Spleen (tissue), 11 donors: ENCODE data around the gene PACRG. TPM values are rescaled to one million over a fixed set of nuclear protein-coding genes. Genes with fewer than 3 reads are reported as not detected.

Source experiments
- DNase-seq: peaks from one replicate; pipeline ENCODE4 v3.0.0-alpha.2; 2020
- H3K27ac ChIP-seq, 8 donors: fragments of 200-600 bp; sonication (generic) in 7 of 8; 1 replicate in 4 of 8; 2 replicates in 4 of 8; pipeline versions ENCODE4 v1.5.0 to v1.8.0; 2016 to 2021; ENCODE audit warnings: inconsistent platforms in 4 of 8, mild to moderate bottlenecking in 4 of 8, moderate library complexity in 1 of 8
- H3K27me3 ChIP-seq, 7 donors: fragments of 200-600 bp; sonication (generic) in 6 of 7; replicated peaks in 1 of 7; 1 replicate in 4 of 7; 2 replicates in 3 of 7; pipeline versions ENCODE4 v1.5.0 to v1.8.0; 2016 to 2021; ENCODE audit warnings: inconsistent platforms in 3 of 7, mild to moderate bottlenecking in 1 of 7
- H3K36me3 ChIP-seq, 6 donors: fragments of 200-600 bp; sonication (generic) in 5 of 6; 1 replicate in 4 of 6; 2 replicates in 2 of 6; pipeline versions ENCODE4 v1.5.0 to v1.8.0; 2016 to 2021; ENCODE audit warnings: inconsistent platforms in 2 of 6
- H3K4me1 ChIP-seq, 6 donors: fragments of 200-600 bp; sonication (generic) in 5 of 6; 1 replicate in 3 of 6; 2 replicates in 3 of 6; pipeline versions ENCODE4 v1.5.0 to v1.8.0; 2016 to 2021; ENCODE audit warnings: inconsistent platforms in 3 of 6
- H3K4me3 ChIP-seq, 8 donors: fragments of 200-600 bp; sonication (generic) in 7 of 8; 1 replicate in 4 of 8; 2 replicates in 4 of 8; pipeline versions ENCODE4 v1.5.0 to v1.8.0; 2016 to 2021; ENCODE audit warnings: inconsistent platforms in 4 of 8, mild to moderate bottlenecking in 4 of 8, moderate library complexity in 2 of 8
- H3K9me3 ChIP-seq, 8 donors: fragments of 200-600 bp; sonication (generic) in 7 of 8; 1 replicate in 4 of 8; 2 replicates in 4 of 8; pipeline versions ENCODE4 v1.5.0 to v1.8.0; 2016 to 2021; ENCODE audit warnings: inconsistent platforms in 4 of 8
- CTCF ChIP-seq, 11 experiments: fragments of 200-600 bp in 7 of 11; fragments of 450-650 bp in 4 of 11; sonication (generic) in 4 of 11; IDR thresholded peaks in 8 of 11; conservative IDR thresholded peaks in 3 of 11; 1 replicate in 7 of 11; 2 replicates in 4 of 11; pipeline versions ENCODE4 v1.4.0 to v1.8.0; 2016 to 2021; ENCODE audit warnings: antibody characterized with exemption in 11 of 11, inconsistent platforms in 4 of 11, mild to moderate bottlenecking in 1 of 11
- POLR2A ChIP-seq, 3 donors: fragments of 450-650 bp; IDR thresholded peaks; one replicate each; pipeline ENCODE4 v1.5.1; 2017; ENCODE audit warnings: antibody characterized with exemption in 3 of 3, mild to moderate bottlenecking in 1 of 3
- POLR2AphosphoS5 ChIP-seq, 3 donors: sonication (generic); formaldehyde crosslinking; IDR thresholded peaks; one replicate each; pipeline ENCODE4 v1.5.1; 2017; ENCODE audit warnings: antibody characterized with exemption in 3 of 3
- WGBS, 5 donors: extraction: QIAGEN DNeasy Blood & Tissue Kit in 3 of 5; methylation state at CpG; one replicate each; pipeline versions ENCODE4 v1.1.5 to v1.1.7; 2013 to 2018; 5-methylcytosine and 5-hydroxymethylcytosine counted together
- intact Hi-C: fragments of 100-400 bp; cut with DNase I; formaldehyde crosslinking; loops from one replicate; pipeline ENCODE4 v1.15.0; 2023; ENCODE audit warnings: low total_unique reads
- polyA plus RNA-seq, 3 donors: library from polyadenylated mRNA; stranded (reverse); fragments of 200-250 nt; gene quantifications; one replicate each; pipeline ENCODE4 v1.2.1, GENCODE V29; 2013
- total RNA-seq, 7 donors: library from RNA; depleted of rRNA in 3 of 7; stranded (reverse); fragments of >200 nt in 3 of 7; fragmentation: NEBNext Ultra II Directional in 4 of 7; extraction: Animal tissue kit (Norgen Biotek cat#: 25700) in 4 of 7; gene quantifications; one replicate each; pipeline versions ENCODE4 v1.1.0 to v1.2.1, GENCODE V29; 2016 to 2021
- donor health status: healthy with polysubstance abuse.
- donor health status: DM: no; HTN: no; CAD: no; lungs with moderate emphysema.
- donor health status: DM: no; HTN: no; CAD: no.
- donor health status: Bipolar disorder and iron deficiency.
- donor health status: healthy.
- donor health status: DM: no; HTN: no; CAD: no.
- donor health status: DM: yes; HTN: yes; CAD: no.

PACRG gene
- total and polyA plus RNA-seq, 10 donors: 0.32 to 2.0 (median 1.0) TPM; not detected in 5

GRCh38 chr6:163348789-163349680 lies 621.3 kb downstream of the PACRG start:
- TF ChIP-seq POLR2AphosphoS5 (IDR thresholded peaks at IDR 0.05) (no peak), POLR2A (IDR thresholded peaks at IDR 0.05) (no peak), CTCF (IDR thresholded peaks at IDR 0.05 in 8 of 11, conservative IDR thresholded peaks at IDR 0.05 in 3 of 11) (no peak)
- WGBS, 5 donors: 84 to 96% (median 90%) methylated on average over 9 of the region's 9 CpGs
- Histone ChIP-seq H3K9me3 (no peaks in the 10 kb centered on the region), H3K4me1 (peaks cover 2 to 26% (median 8%) of the 10 kb centered on the region in 6 donors), H3K4me3 (no peak overlapping the region), H3K36me3 (no peaks in the 10 kb centered on the region), H3K27ac (no peak overlapping the region), H3K27me3 (no peaks in the 10 kb centered on the region)
- no peak for DNase-seq
- intact Hi-C loops: no loop called here

GRCh38 chr6:163349696-163350095 lies 621.9 kb downstream of the PACRG start:
- Histone ChIP-seq H3K27ac (no peak overlapping the region), H3K36me3 (no peaks in the 10 kb centered on the region), H3K27me3 (no peaks in the 10 kb centered on the region), H3K9me3 (no peaks in the 10 kb centered on the region), H3K4me3 (no peak overlapping the region), H3K4me1 (peaks cover 9 to 30% (median 14%) of the 10 kb centered on the region in 6 donors)
- TF ChIP-seq CTCF (IDR thresholded peaks at IDR 0.05 in 8 of 11, conservative IDR thresholded peaks at IDR 0.05 in 3 of 11): no peak
- no peak for TF ChIP-seq POLR2AphosphoS5 (IDR thresholded peaks at IDR 0.05)
- TF ChIP-seq POLR2A (IDR thresholded peaks at IDR 0.05): no peak
- intact Hi-C loops: no loop called here
- no peak for DNase-seq
- 89 to 96% (median 94%) methylated on average over 7 to 8 of the region's 8 CpGs for whole genome bisulfite sequencing, 5 donors

GRCh38 chr6:163351013-163351412 lies 623.2 kb downstream of the PACRG start:
- intact Hi-C loops: no loop called here
- Histone ChIP-seq H3K4me1 (peaks cover 17 to 44% (median 27%) of the 10 kb centered on the region in 6 donors), H3K27ac (no peak overlapping the region), H3K9me3 (no peaks in the 10 kb centered on the region), H3K36me3 (no peaks in the 10 kb centered on the region), H3K4me3 (no peak overlapping the region), H3K27me3 (no peaks in the 10 kb centered on the region)
- 71 to 96% (median 84%) methylated on average over 6 of the region's 6 CpGs for WGBS, 5 donors
- no peak for DNase-seq
- TF ChIP-seq POLR2AphosphoS5 (IDR thresholded peaks at IDR 0.05): no peak
- no peak for TF ChIP-seq POLR2A (IDR thresholded peaks at IDR 0.05)

- Histone ChIP-seq H3K4me1 (peaks cover 19 to 51% (median 31%) of the 10 kb centered on the region in 6 donors), H3K36me3 (no peaks in the 10 kb centered on the region), H3K27me3 (no peaks in the 10 kb centered on the region), H3K27ac (peak overlapping the region in 1 of 8 donors; percentile 86), H3K9me3 (no peaks in the 10 kb centered on the region), H3K4me3 (no peak overlapping the region)
- WGBS, 5 donors: 74 to 86% (median 79%) methylated on average over 16 of the region's 16 CpGs
- no peak for TF ChIP-seq CTCF (IDR thresholded peaks at IDR 0.05 in 8 of 11, conservative IDR thresholded peaks at IDR 0.05 in 3 of 11)
- no peak for TF ChIP-seq POLR2AphosphoS5 (IDR thresholded peaks at IDR 0.05)
- no peak for TF ChIP-seq POLR2A (IDR thresholded peaks at IDR 0.05)
- no peak for DNase-seq
- intact Hi-C loops: no loop called here
Measured at GRCh38 chr6:163352011-163352685, 624.4 kb downstream of the PACRG start.
